Endothelial cell of umbilical vein (primary cell): ENCODE measurements around the gene HSDL2. TPM values are rescaled to one million over a fixed set of nuclear protein-coding genes. Genes with fewer than 3 reads are reported as not detected.

ENCODE experiments used
- Bru-seq: library from RNA; stranded (reverse); fragments of 400-500 nt; gene quantifications from one replicate; lab custom pipeline; 2021; lab: Mats Ljungman, UMichigan
- BruChase-seq, 2 experiments: library from RNA; stranded (reverse); fragments of 400-500 nt; gene quantifications; one replicate each; lab custom pipeline; 2021; lab: Mats Ljungman, UMichigan
- BruUV-seq: library from RNA; stranded (reverse); fragments of 400-500 nt; replicated peaks from 2 replicates; lab custom pipeline; 2021; lab: Mats Ljungman, UMichigan
- CTCF ChIA-PET: fragments of 300-600, 350-600 bp; sonication (Branson Sonifier 250); formaldehyde crosslinking; loops from one replicate; lab custom pipeline; 2021; ENCODE audit warnings: antibody characterized with exemption, inconsistent platforms; lab: Charles Lee
- POLR2A ChIA-PET: fragments of 300-600, 350-600 bp; sonication (Branson Sonifier 250); formaldehyde crosslinking; loops from one replicate; lab custom pipeline; 2021; ENCODE audit warnings: antibody characterized with exemption, inconsistent platforms; lab: Charles Lee
- DNase-seq: peaks from one replicate; pipeline ENCODE4 v3.0.0-alpha.2; 2011; ENCODE audit warnings: low read depth, low spot score
- FAIRE-seq: peaks from 2 replicates; lab custom pipeline; 2011; peaks lifted over from hg19 to GRCh38; lab: Jason Lieb, UNC
- H2AFZ ChIP-seq: 2 replicates; pipeline ENCODE4 v1.6.0; 2012; ENCODE audit warnings: low read depth, low read length, control low read depth, inconsistent platforms
- H3K27ac ChIP-seq: 2 replicates; pipeline ENCODE4 v1.5.1; 2011; ENCODE audit warnings: low read depth, mild to moderate bottlenecking, control low read depth, low read length, moderate library complexity; ENCODE audit not compliant: insufficient read depth
- H3K27me3 ChIP-seq, 2 experiments: 2 replicates each; pipeline versions ENCODE4 v1.6.0 to v1.6.1; 2011; ENCODE audit warnings: low read length in 2 of 2, mixed read lengths in 1 of 2; ENCODE audit not compliant: control insufficient read depth in 2 of 2, insufficient read depth in 2 of 2
- H3K36me3 ChIP-seq, 2 experiments: 2 replicates in 1 of 2; 3 replicates in 1 of 2; pipeline ENCODE4 v1.5.1; 2011; ENCODE audit warnings: low read length in 2 of 2, mild to moderate bottlenecking in 1 of 2, moderate library complexity in 1 of 2; ENCODE audit not compliant: control insufficient read depth in 2 of 2, insufficient read depth in 2 of 2; ENCODE audit errors: extremely low read depth in 1 of 2
- H3K4me1 ChIP-seq: 3 replicates; pipeline ENCODE4 v1.5.1; 2011; ENCODE audit warnings: mild to moderate bottlenecking, low read length; ENCODE audit not compliant: control insufficient read depth, insufficient read depth; ENCODE audit errors: extremely low read depth
- H3K4me2 ChIP-seq: 2 replicates; pipeline ENCODE4 v1.6.1; 2011; ENCODE audit warnings: low read length, control low read depth, mixed read lengths; ENCODE audit not compliant: insufficient read depth
- H3K4me3 ChIP-seq, 3 experiments: fragments of 200-600 bp in 1 of 3; sonication (generic), shearing (Covaris generic) in 1 of 3; replicated peaks in 1 of 3; 2 replicates each; pipeline ENCODE4 v1.5.1; 2011 to 2016; ENCODE audit warnings: control low read depth in 3 of 3, low read length in 3 of 3, mild to moderate bottlenecking in 2 of 3, inconsistent platforms in 1 of 3, low read depth in 1 of 3, moderate library complexity in 1 of 3; ENCODE audit not compliant: insufficient read depth in 1 of 3
- H3K79me2 ChIP-seq: 2 replicates; pipeline ENCODE4 v1.6.0; 2012; ENCODE audit warnings: low read length, inconsistent platforms; ENCODE audit not compliant: control insufficient read depth, insufficient read depth
- H3K9ac ChIP-seq: replicated peaks from 2 replicates; pipeline ENCODE3; 2011; ENCODE audit warnings: low read length, control low read depth; ENCODE audit not compliant: insufficient read depth; ENCODE audit errors: extremely low read depth
- H3K9me1 ChIP-seq: replicated peaks from 3 replicates; pipeline ENCODE4 v1.6.0; 2011; ENCODE audit warnings: mild to moderate bottlenecking, low read length; ENCODE audit not compliant: control insufficient read depth, insufficient read depth; ENCODE audit errors: extremely low read depth
- H3K9me3 ChIP-seq: replicated peaks from 2 replicates; pipeline ENCODE4 v1.5.1; 2012; ENCODE audit warnings: low read length, inconsistent platforms; ENCODE audit not compliant: control insufficient read depth, insufficient read depth
- H4K20me1 ChIP-seq: replicated peaks from 2 replicates; pipeline ENCODE3; 2011; ENCODE audit warnings: mild to moderate bottlenecking, low read length; ENCODE audit not compliant: control insufficient read depth, insufficient read depth; ENCODE audit errors: extremely low read depth
- POLR2A ChIP-seq: IDR thresholded peaks from 2 replicates; pipeline ENCODE4 v1.6.1; 2012; ENCODE audit warnings: low read depth, mild to moderate bottlenecking, control low read depth, low read length
- dilution Hi-C: fragments of 300-500 bp; cut with MboI; formaldehyde crosslinking; loops from one replicate; pipeline ENCODE4 v1.15.0; 2019; ENCODE audit warnings: low sequenced_read_pairs; ENCODE audit not compliant: extremely low pct_ligation_motif_present
- intact Hi-C: fragments of 100-400 bp; cut with micrococcal nuclease; formaldehyde crosslinking; loops from one replicate; pipeline ENCODE4 v1.10.0; 2022
- long read RNA-seq: library from polyadenylated mRNA; stranded (forward); transcript quantifications from one replicate; pipeline ENCODE4 v2.0.0, GENCODE V29; 2021
- polyA minus RNA-seq, 3 experiments: library from RNA; depleted of rRNA, polyadenylated mRNA; stranded (reverse); fragments of >200 nt; gene quantifications; 1 replicate in 1 of 3; 2 replicates in 2 of 3; pipeline ENCODE4 v1.2.3, GENCODE V29; 2011
- polyA plus RNA-seq, 4 experiments: library from polyadenylated mRNA; depleted of rRNA in 3 of 4; stranded (reverse) in 3 of 4; unstranded in 1 of 4; fragments of >200 nt; gene quantifications; 2 replicates each; pipeline versions ENCODE4 v1.2.1 to v1.2.3, GENCODE V29; 2011 to 2012; ENCODE audit warnings: missing spikeins in 1 of 4
- total RNA-seq: library from RNA; stranded (reverse); gene quantifications from 2 replicates; pipeline ENCODE4 v1.2.3, GENCODE V29; 2021
- TF ChIP-seq, protein P1 (sequence below), 2 donors: IDR thresholded peaks; 1 replicate in 1 of 2; 2 replicates in 1 of 2; pipeline ENCODE4 v1.5.1; 2011; ENCODE audit warnings: low read length in 2 of 2, mild to moderate bottlenecking in 2 of 2, moderate library complexity in 2 of 2, control low read depth in 1 of 2, inconsistent platforms in 1 of 2, low read depth in 1 of 2; ENCODE audit not compliant: insufficient read depth in 1 of 2; ENCODE audit errors: extremely low read depth in 1 of 2

Gene HSDL2
- total RNA-seq (15.6 and 22.1 TPM in 2 replicates), polyA plus RNA-seq (4.0 and 5.6 TPM in 2 replicates), polyA minus RNA-seq (18.9 and 25.1 TPM in 2 replicates), Bru-seq, nascent RNA (percentile 64 among the genes with signal in this experiment), BruChase-seq, experiment 1, labeled RNA remaining after a 6-hour chase (percentile 62 among the genes with signal in this experiment), BruChase-seq, experiment 2, labeled RNA remaining after a 2-hour chase (percentile 58 among the genes with signal in this experiment)
- 10.8 and 11.9 TPM in 2 replicates for polyA plus RNA-seq (2011; cell fraction: cytosol; rRNA removed)
- polyA plus RNA-seq (2011; cell fraction: nucleus; rRNA removed) = 9.5 and 11.1 TPM in 2 replicates
- polyA plus RNA-seq (2012) = 25.4 and 27.2 TPM in 2 replicates
- 49.8 TPM for polyA minus RNA-seq (2011; cell fraction: cytosol; rRNA and poly(A)+ RNA removed)
- polyA minus RNA-seq (2011; cell fraction: nucleus; rRNA and poly(A)+ RNA removed) = 6.1 and 6.9 TPM in 2 replicates
- long read RNA-seq, transcript HSDL2-202 (11 exons, 3,350 nt) = major isoform, 54 of 72 reads
- long read RNA-seq, partial matches to known transcripts = 8 of 72 reads
- long read RNA-seq, other reads (novel, unspliced or antisense) = 7 of 72 reads

DNA sequence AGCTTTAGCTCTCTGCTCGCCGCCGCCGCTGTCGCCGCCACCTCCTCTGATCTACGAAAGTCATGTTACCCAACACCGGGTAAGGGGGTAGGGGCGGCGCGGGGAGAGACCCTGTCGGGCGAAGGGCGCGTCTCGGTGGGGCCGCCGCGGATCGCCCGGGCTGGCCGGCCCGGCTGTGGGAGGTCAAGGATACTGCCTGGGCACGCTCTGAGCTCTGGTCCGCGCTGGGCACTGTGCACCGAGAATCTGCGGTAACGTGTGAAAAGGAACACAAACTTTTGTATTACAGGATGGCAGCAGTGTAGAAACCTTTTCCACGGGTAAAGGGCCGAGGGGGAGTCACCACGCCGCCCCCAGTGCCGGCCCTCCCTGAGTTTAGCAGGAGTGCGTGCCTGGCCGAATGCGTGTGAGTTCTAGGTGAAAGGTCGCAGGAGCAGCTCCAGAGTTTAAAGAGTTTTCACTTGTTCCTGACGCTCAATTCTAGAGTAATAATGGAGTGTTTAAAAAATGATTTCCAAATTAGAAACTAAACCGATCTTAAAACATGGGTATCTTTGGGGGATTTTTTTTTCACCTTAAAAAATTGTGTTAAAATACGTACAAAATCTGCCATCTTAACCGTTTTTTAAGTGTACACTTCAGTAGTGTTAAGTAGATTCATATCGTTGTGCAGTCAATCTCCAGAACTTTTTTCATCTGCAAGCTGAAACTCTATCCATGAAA is at the start of gene HSDL2:
Gene HSDL2, plus strand, starts transcription at position 7 of the 723 bp plus-strand sequence. Its CDS starts 56 bp downstream, at position 63.
- Histone ChIP-seq H3K27me3 (no peaks in the 10 kb centered on the region), H3K36me3 (no peaks in the 10 kb centered on the region), H3K4me3 (peak within 1 kb of the TSS; percentile 79 to 98 (median 87)), H4K20me1 (no peaks in the 10 kb centered on the region), H3K9me1 (no peaks in the 10 kb centered on the region), H3K4me1 (peaks cover 16% of the 10 kb centered on the region), H3K4me2 (peak within 1 kb of the TSS; percentile 99), H2AFZ (peak within 1 kb of the TSS; percentile 85), H3K9me3 (no peaks in the 10 kb centered on the region), H3K79me2 (peaks cover 16% of the 10 kb centered on the region), H3K9ac (peak within 1 kb of the TSS; percentile 93), H3K27ac (peak within 1 kb of the TSS; percentile 94)
- no peak for DNase-seq
- CTCF ChIA-PET = interaction anchor here (0.5 to 2.8 kb wide), 16 partner anchors 10 to 707 kb away, joined by 3 to 17 read pairs (median 6); partner anchors contain the start of gene PTBP3
- peak; percentile 77 for FAIRE-seq
- TF ChIP-seq POLR2A = peak; percentile 47
- TF ChIP-seq, protein P1, sequence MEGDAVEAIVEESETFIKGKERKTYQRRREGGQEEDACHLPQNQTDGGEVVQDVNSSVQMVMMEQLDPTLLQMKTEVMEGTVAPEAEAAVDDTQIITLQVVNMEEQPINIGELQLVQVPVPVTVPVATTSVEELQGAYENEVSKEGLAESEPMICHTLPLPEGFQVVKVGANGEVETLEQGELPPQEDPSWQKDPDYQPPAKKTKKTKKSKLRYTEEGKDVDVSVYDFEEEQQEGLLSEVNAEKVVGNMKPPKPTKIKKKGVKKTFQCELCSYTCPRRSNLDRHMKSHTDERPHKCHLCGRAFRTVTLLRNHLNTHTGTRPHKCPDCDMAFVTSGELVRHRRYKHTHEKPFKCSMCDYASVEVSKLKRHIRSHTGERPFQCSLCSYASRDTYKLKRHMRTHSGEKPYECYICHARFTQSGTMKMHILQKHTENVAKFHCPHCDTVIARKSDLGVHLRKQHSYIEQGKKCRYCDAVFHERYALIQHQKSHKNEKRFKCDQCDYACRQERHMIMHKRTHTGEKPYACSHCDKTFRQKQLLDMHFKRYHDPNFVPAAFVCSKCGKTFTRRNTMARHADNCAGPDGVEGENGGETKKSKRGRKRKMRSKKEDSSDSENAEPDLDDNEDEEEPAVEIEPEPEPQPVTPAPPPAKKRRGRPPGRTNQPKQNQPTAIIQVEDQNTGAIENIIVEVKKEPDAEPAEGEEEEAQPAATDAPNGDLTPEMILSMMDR (IDR thresholded peaks at IDR 0.05; ENCODE audit: extremely low read depth in 1 of 2, insufficient read depth in 1 of 2, low read depth in 1 of 2, low read length in 2 of 2) = no peak
- POLR2A ChIA-PET = interaction anchor here (0.7 to 1.7 kb wide), 6 partner anchors 29 to 713 kb away, joined by 3 to 6 read pairs (median 4); partner anchors contain the start of genes KIAA1958 and PTBP3
- dilution Hi-C loops (no loop called here), intact Hi-C loops (loop anchor here (1.0 kb wide), 1 partner anchor 338 kb away; the partner anchor contains the start of gene INIP)
- TSS peak; percentile 61 for BruUV-seq
